Measurements from ENCODE around the gene MBNL1. TPM values are rescaled to one million over a fixed set of nuclear protein-coding genes. Genes with fewer than 3 reads are reported as not detected.

The MBNL1 gene
- total and polyA plus RNA-seq, 2 of the 13 experiments (the other 11 are each of a cell fraction or from before 2014, with no cell fraction given) = 27.1 to 55.4 TPM

- TF ChIP-seq SMAD3 (CRISPR knock-in tag; IDR thresholded peaks at IDR 0.05) (peak; percentile 76; the same call in 1 of the 2 replicates), ETV5 (CRISPR knock-in tag; IDR thresholded peaks at IDR 0.05; ENCODE audit: borderline replicate concordance) (peak; percentile 25; the same call in 1 of the 2 replicates), SYNCRIP (IDR thresholded peaks at IDR 0.05; ENCODE audit: insufficient read depth, low read depth, low read length) (no peak), HOXA5 (CRISPR knock-in tag; IDR thresholded peaks at IDR 0.05) (peak; percentile 52; the same call in 1 of the 2 replicates), FLYWCH1 (CRISPR knock-in tag; IDR thresholded peaks at IDR 0.05) (no peak), HOXA7 (CRISPR knock-in tag; IDR thresholded peaks at IDR 0.05) (no peak), SUZ12 (IDR thresholded peaks at IDR 0.05; ENCODE audit: low read depth, low read length) (no peak), ZNF225 (CRISPR knock-in tag; IDR thresholded peaks at IDR 0.05) (no peak), ZNF234 (CRISPR knock-in tag; conservative IDR thresholded peaks at IDR 0.05) (no peak), POLR2A (IDR thresholded peaks at IDR 0.05; ENCODE audit: insufficient read depth in 1 of 2, low read depth in 2 of 2, low read length in 2 of 2) (no peak), ZNF281 (CRISPR knock-in tag; IDR thresholded peaks at IDR 0.05; ENCODE audit: borderline replicate concordance) (no peak), CHCHD3 (CRISPR knock-in tag; IDR thresholded peaks at IDR 0.05) (no peak)
- TF ChIP-seq, protein P1, sequence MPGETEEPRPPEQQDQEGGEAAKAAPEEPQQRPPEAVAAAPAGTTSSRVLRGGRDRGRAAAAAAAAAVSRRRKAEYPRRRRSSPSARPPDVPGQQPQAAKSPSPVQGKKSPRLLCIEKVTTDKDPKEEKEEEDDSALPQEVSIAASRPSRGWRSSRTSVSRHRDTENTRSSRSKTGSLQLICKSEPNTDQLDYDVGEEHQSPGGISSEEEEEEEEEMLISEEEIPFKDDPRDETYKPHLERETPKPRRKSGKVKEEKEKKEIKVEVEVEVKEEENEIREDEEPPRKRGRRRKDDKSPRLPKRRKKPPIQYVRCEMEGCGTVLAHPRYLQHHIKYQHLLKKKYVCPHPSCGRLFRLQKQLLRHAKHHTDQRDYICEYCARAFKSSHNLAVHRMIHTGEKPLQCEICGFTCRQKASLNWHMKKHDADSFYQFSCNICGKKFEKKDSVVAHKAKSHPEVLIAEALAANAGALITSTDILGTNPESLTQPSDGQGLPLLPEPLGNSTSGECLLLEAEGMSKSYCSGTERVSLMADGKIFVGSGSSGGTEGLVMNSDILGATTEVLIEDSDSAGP (CRISPR knock-in tag; IDR thresholded peaks at IDR 0.05; ENCODE audit: borderline replicate concordance) = no peak
- TF ChIP-seq, protein P2, sequence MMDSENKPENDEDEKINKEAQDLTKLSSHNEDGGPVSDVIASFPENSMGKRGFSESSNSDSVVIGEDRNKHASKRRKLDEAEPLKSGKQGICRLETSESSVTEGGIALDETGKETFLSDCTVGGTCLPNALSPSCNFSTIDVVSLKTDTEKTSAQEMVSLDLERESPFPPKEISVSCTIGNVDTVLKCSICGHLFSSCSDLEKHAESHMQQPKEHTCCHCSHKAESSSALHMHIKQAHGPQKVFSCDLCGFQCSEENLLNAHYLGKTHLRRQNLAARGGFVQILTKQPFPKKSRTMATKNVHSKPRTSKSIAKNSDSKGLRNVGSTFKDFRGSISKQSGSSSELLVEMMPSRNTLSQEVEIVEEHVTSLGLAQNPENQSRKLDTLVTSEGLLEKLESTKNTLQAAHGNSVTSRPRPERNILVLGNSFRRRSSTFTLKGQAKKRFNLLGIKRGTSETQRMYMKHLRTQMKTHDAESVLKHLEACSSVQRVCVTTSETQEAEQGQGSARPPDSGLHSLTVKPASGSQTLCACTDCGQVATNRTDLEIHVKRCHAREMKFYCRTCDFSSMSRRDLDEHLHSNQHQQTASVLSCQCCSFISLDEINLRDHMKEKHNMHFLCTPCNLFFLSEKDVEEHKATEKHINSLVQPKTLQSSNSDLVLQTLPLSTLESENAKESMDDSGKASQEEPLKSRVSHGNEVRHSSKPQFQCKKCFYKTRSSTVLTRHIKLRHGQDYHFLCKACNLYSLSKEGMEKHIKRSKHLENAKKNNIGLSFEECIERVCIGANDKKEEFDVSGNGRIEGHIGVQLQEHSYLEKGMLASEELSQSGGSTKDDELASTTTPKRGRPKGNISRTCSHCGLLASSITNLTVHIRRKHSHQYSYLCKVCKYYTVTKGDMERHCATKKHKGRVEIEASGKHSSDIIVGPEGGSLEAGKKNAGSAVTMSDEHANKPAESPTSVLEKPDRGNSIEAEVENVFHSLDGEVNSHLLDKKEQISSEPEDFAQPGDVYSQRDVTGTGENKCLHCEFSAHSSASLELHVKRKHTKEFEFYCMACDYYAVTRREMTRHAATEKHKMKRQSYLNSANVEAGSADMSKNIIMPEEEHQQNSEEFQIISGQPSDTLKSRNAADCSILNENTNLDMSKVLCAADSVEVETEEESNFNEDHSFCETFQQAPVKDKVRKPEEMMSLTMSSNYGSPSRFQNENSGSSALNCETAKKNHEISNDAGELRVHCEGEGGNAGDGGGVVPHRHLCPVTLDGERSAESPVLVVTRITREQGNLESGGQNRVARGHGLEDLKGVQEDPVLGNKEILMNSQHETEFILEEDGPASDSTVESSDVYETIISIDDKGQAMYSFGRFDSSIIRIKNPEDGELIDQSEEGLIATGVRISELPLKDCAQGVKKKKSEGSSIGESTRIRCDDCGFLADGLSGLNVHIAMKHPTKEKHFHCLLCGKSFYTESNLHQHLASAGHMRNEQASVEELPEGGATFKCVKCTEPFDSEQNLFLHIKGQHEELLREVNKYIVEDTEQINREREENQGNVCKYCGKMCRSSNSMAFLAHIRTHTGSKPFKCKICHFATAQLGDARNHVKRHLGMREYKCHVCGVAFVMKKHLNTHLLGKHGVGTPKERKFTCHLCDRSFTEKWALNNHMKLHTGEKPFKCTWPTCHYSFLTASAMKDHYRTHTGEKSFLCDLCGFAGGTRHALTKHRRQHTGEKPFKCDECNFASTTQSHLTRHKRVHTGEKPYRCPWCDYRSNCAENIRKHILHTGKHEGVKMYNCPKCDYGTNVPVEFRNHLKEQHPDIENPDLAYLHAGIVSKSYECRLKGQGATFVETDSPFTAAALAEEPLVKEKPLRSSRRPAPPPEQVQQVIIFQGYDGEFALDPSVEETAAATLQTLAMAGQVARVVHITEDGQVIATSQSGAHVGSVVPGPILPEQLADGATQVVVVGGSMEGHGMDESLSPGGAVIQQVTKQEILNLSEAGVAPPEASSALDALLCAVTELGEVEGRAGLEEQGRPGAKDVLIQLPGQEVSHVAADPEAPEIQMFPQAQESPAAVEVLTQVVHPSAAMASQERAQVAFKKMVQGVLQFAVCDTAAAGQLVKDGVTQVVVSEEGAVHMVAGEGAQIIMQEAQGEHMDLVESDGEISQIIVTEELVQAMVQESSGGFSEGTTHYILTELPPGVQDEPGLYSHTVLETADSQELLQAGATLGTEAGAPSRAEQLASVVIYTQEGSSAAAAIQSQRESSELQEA (CRISPR knock-in tag; IDR thresholded peaks at IDR 0.05; ENCODE audit: not compliant biosample characterization) = no peak
Observed at GRCh38 chr3:152258448-152259393, 10.0 kb upstream of the MBNL1 start (continued).
